K562 (cell line): ENCODE results near the gene RHOV. TPM values are rescaled to one million over a fixed set of nuclear protein-coding genes. Genes with fewer than 3 reads are reported as not detected.

ENCODE experiments used
- ZNF318 ChIP-seq, 2 experiments: fragments of 450-650 bp; IDR thresholded peaks; 2 replicates each; pipeline ENCODE4 v1.6.1; 2016; ENCODE audit warnings: mild to moderate bottlenecking in 2 of 2, borderline replicate concordance in 1 of 2, low read depth in 1 of 2, moderate library complexity in 1 of 2
- polyA plus RNA-seq, 8 experiments: library from polyadenylated mRNA; depleted of rRNA in 4 of 8; stranded (reverse) in 5 of 8; unstranded in 3 of 8; fragments of >200 nt; fragmentation: Nextera tagmentation in 2 of 8; fragmentation: Illumina TruSeq in 1 of 8; extraction: Ambion mirVana in 2 of 8; extraction: Trizol in 1 of 8; gene quantifications; 2 replicates each; pipeline versions ENCODE4 v1.2.1 to v1.2.3, GENCODE V29; 2011 to 2014; ENCODE audit warnings: inconsistent platforms in 1 of 8, missing spikeins in 1 of 8
- total RNA-seq, 7 experiments: library from RNA; depleted of rRNA in 6 of 7; stranded (reverse); fragments of >200 nt in 6 of 7; fragmentation: Illumina TruSeq in 2 of 7; extraction: Trizol in 2 of 7; gene quantifications; 2 replicates each; pipeline versions ENCODE4 v1.2.1 to v1.2.3, GENCODE V29; 2011 to 2021; ENCODE audit warnings: low replicate concordance in 1 of 7

Gene RHOV
- total and polyA plus RNA-seq, 9 of the 15 experiments (the other 6 are each of a cell fraction or from before 2014, with no cell fraction given), result 0.08 to 2.0 (median 1.1) TPM

- TF ChIP-seq ZNF318 (IDR thresholded peaks at IDR 0.05; ENCODE audit: borderline replicate concordance in 1 of 2, low read depth in 1 of 2), result no peak
These were observed 25.6 kb upstream of the RHOV start (continued) for GRCh38 chr15:40899536-40900207.
